ENCODE data around the gene GRIN2A.

Gene GRIN2A

GRCh38 chr16:9736547-9736946, 445.7 kb downstream of the GRIN2A start:
- H3K9me3 ChIP-seq (ENCODE audit: control insufficient read depth, low read length) = no peaks in the 10 kb centered on the region
- no peak overlapping the region for H3K27ac ChIP-seq (ENCODE audit: insufficient read depth, low read length, poor library complexity, severe bottlenecking)
- no peaks in the 10 kb centered on the region for H3K4me1 ChIP-seq (ENCODE audit: control insufficient read depth, insufficient read depth, low read length, poor library complexity, severe bottlenecking)
- H3K4me3 ChIP-seq (ENCODE audit: insufficient read depth, low read depth, low read length, poor library complexity, severe bottlenecking) = no peak overlapping the region
- DNase-seq = no peak
- H3K36me3 ChIP-seq (ENCODE audit: control insufficient read depth, insufficient read depth, low read length) = no peaks in the 10 kb centered on the region
- no peaks in the 10 kb centered on the region for H3K27me3 ChIP-seq (replicated peaks; ENCODE audit: control insufficient read depth, insufficient read depth, low read length, poor library complexity, severe bottlenecking)

- Histone ChIP-seq H3K27me3 (replicated peaks; ENCODE audit: control insufficient read depth, insufficient read depth, low read length, poor library complexity, severe bottlenecking) (no peaks in the 10 kb centered on the region), H3K27ac (ENCODE audit: insufficient read depth, low read length, poor library complexity, severe bottlenecking) (no peak overlapping the region), H3K4me3 (ENCODE audit: insufficient read depth, low read depth, low read length, poor library complexity, severe bottlenecking) (no peak overlapping the region), H3K4me1 (ENCODE audit: control insufficient read depth, insufficient read depth, low read length, poor library complexity, severe bottlenecking) (no peaks in the 10 kb centered on the region), H3K36me3 (ENCODE audit: control insufficient read depth, insufficient read depth, low read length) (no peaks in the 10 kb centered on the region), H3K9me3 (ENCODE audit: control insufficient read depth, low read length) (no peaks in the 10 kb centered on the region)
- DNase-seq = no peak
Observed at GRCh38 chr16:9723136-9723535, 459.1 kb downstream of the GRIN2A start.

- no peak overlapping the region for H3K27ac ChIP-seq (ENCODE audit: insufficient read depth, low read length, poor library complexity, severe bottlenecking)
- H3K27me3 ChIP-seq (replicated peaks; ENCODE audit: control insufficient read depth, insufficient read depth, low read length, poor library complexity, severe bottlenecking) = no peaks in the 10 kb centered on the region
- no peak overlapping the region for H3K4me3 ChIP-seq (ENCODE audit: insufficient read depth, low read depth, low read length, poor library complexity, severe bottlenecking)
- DNase-seq = no peak
- H3K36me3 ChIP-seq (ENCODE audit: control insufficient read depth, insufficient read depth, low read length) = no peaks in the 10 kb centered on the region
- H3K4me1 ChIP-seq (ENCODE audit: control insufficient read depth, insufficient read depth, low read length, poor library complexity, severe bottlenecking) = no peaks in the 10 kb centered on the region
- H3K9me3 ChIP-seq (ENCODE audit: control insufficient read depth, low read length) = no peaks in the 10 kb centered on the region
Observed at GRCh38 chr16:9713907-9714306, 468.3 kb downstream of the GRIN2A start.

GRCh38 chr16:9713156-9713555, 469.1 kb downstream of the GRIN2A start:
- no peak overlapping the region for H3K27ac ChIP-seq (ENCODE audit: insufficient read depth, low read length, poor library complexity, severe bottlenecking)
- no peaks in the 10 kb centered on the region for H3K9me3 ChIP-seq (ENCODE audit: control insufficient read depth, low read length)
- DNase-seq = no peak
- H3K4me3 ChIP-seq (ENCODE audit: insufficient read depth, low read depth, low read length, poor library complexity, severe bottlenecking) = no peak overlapping the region
- no peaks in the 10 kb centered on the region for H3K36me3 ChIP-seq (ENCODE audit: control insufficient read depth, insufficient read depth, low read length)
- no peaks in the 10 kb centered on the region for H3K4me1 ChIP-seq (ENCODE audit: control insufficient read depth, insufficient read depth, low read length, poor library complexity, severe bottlenecking)
- no peaks in the 10 kb centered on the region for H3K27me3 ChIP-seq (replicated peaks; ENCODE audit: control insufficient read depth, insufficient read depth, low read length, poor library complexity, severe bottlenecking)

- Histone ChIP-seq H3K36me3 (ENCODE audit: control insufficient read depth, insufficient read depth, low read length) (no peaks in the 10 kb centered on the region), H3K4me3 (ENCODE audit: insufficient read depth, low read depth, low read length, poor library complexity, severe bottlenecking) (no peak overlapping the region), H3K27me3 (replicated peaks; ENCODE audit: control insufficient read depth, insufficient read depth, low read length, poor library complexity, severe bottlenecking) (no peaks in the 10 kb centered on the region), H3K27ac (ENCODE audit: insufficient read depth, low read length, poor library complexity, severe bottlenecking) (no peak overlapping the region), H3K9me3 (ENCODE audit: control insufficient read depth, low read length) (no peaks in the 10 kb centered on the region), H3K4me1 (ENCODE audit: control insufficient read depth, insufficient read depth, low read length, poor library complexity, severe bottlenecking) (no peaks in the 10 kb centered on the region)
- no peak for DNase-seq
Observed at GRCh38 chr16:9708972-9709620, 473.1 kb downstream of the GRIN2A start.

GRCh38 chr16:9706217-9706836, 475.9 kb downstream of the GRIN2A start:
- Histone ChIP-seq H3K36me3 (ENCODE audit: control insufficient read depth, insufficient read depth, low read length) (no peaks in the 10 kb centered on the region), H3K4me3 (ENCODE audit: insufficient read depth, low read depth, low read length, poor library complexity, severe bottlenecking) (no peak overlapping the region), H3K9me3 (ENCODE audit: control insufficient read depth, low read length) (no peaks in the 10 kb centered on the region), H3K4me1 (ENCODE audit: control insufficient read depth, insufficient read depth, low read length, poor library complexity, severe bottlenecking) (no peaks in the 10 kb centered on the region), H3K27me3 (replicated peaks; ENCODE audit: control insufficient read depth, insufficient read depth, low read length, poor library complexity, severe bottlenecking) (no peaks in the 10 kb centered on the region), H3K27ac (ENCODE audit: insufficient read depth, low read length, poor library complexity, severe bottlenecking) (no peak overlapping the region)
- DNase-seq = no peak

- Histone ChIP-seq H3K4me1 (ENCODE audit: control insufficient read depth, insufficient read depth, low read length, poor library complexity, severe bottlenecking) (no peaks in the 10 kb centered on the region), H3K9me3 (ENCODE audit: control insufficient read depth, low read length) (no peaks in the 10 kb centered on the region), H3K36me3 (ENCODE audit: control insufficient read depth, insufficient read depth, low read length) (no peaks in the 10 kb centered on the region), H3K27ac (ENCODE audit: insufficient read depth, low read length, poor library complexity, severe bottlenecking) (no peak overlapping the region), H3K27me3 (replicated peaks; ENCODE audit: control insufficient read depth, insufficient read depth, low read length, poor library complexity, severe bottlenecking) (no peaks in the 10 kb centered on the region), H3K4me3 (ENCODE audit: insufficient read depth, low read depth, low read length, poor library complexity, severe bottlenecking) (no peak overlapping the region)
- DNase-seq = no peak
Observed at GRCh38 chr16:9703731-9704130, 478.5 kb downstream of the GRIN2A start.
